Memory B cell (primary cell): ENCODE results near the gene CD101.

Experiments
- ATAC-seq: fragments of 150-1000 bp; cut with Tn5 transposase; 2 replicates; pipeline ENCODE4 v1.10.0; 2021; ENCODE audit warnings: low read depth, mild to moderate bottlenecking, moderate library complexity
- DNase-seq, 2 donors: peaks; one replicate each; pipeline ENCODE4 v3.0.0; 2022; ENCODE audit warnings: low spot score in 2 of 2
- H3K27ac Mint-ChIP-seq: one replicate; pipeline ENCODE4 v1.8.0; 2022; ENCODE audit warnings: mild to moderate bottlenecking, moderate library complexity, mixed read lengths
- H3K27me3 Mint-ChIP-seq: one replicate; pipeline ENCODE4 v1.8.0; 2022; ENCODE audit warnings: mixed read lengths
- H3K36me3 Mint-ChIP-seq: one replicate; pipeline ENCODE4 v1.8.0; 2022; ENCODE audit warnings: mild to moderate bottlenecking, mixed read lengths
- H3K4me1 Mint-ChIP-seq: one replicate; pipeline ENCODE4 v1.8.0; 2022; ENCODE audit warnings: mixed read lengths
- H3K4me3 Mint-ChIP-seq: one replicate; pipeline ENCODE4 v1.8.0; 2022; ENCODE audit warnings: mild to moderate bottlenecking, moderate library complexity, mixed read lengths
- H3K9me3 Mint-ChIP-seq: one replicate; pipeline ENCODE4 v1.8.0; 2022; ENCODE audit warnings: mixed read lengths

The CD101 gene

DNA sequence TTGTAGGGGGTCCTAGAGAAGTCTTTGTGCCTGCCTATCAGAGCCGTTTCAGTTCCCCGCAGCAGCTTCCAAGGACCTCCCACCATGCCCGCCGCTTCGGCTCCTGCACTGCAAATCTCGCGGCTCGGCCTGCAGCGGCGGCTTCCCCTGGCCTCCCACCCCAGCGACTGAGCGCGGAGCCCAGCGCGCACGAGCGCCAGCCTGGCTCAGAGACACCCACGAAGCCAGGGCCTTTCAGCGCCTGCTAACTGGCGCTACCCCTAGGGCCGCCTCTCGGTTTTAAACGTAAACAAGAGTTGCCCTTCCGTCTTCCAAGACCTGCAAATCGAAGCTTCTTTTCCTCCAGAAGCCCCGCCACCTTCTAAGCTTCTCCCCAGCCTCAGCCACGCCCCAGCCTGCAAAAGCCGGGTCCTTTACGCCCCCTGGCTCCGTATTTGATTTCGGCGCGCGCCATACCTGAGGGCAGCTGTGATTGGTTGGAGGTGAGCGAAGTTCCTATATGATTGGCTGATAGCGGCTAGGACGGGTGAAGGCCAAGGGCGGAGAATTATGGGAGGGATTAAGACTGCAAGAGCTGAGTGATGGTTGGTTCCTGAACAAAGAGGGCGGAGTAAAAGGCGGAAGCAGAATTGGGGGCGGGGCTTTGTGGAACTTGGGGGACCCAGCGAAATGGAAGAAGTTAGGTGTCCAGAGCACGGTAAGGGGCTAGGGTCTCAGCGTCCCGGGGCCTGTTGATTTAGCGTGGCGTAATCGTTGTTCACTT is 58.3 kb downstream of the CD101 start, which contains the start of gene TTF2:
TTF2 (plus strand) TSS at position 649 of the 763 bp plus-strand sequence; CDS start at position 670, 21 bp downstream.
- H3K4me1 Mint-ChIP-seq = peaks cover 10% of the 10 kb centered on the region
- ATAC-seq (peak; percentile 90), DNase-seq (peak; percentile 92 to 96)
- peaks cover 7% of the 10 kb centered on the region for H3K36me3 Mint-ChIP-seq
- H3K27ac Mint-ChIP-seq = peak within 1 kb of the TSS; percentile 53
- no peaks in the 10 kb centered on the region for H3K27me3 Mint-ChIP-seq
- no peaks in the 10 kb centered on the region for H3K9me3 Mint-ChIP-seq
- no peak within 1 kb of the TSS for H3K4me3 Mint-ChIP-seq

GRCh38 chr1:117060441-117061317 is 59.1 kb downstream of the CD101 start:
- Mint-ChIP-seq H3K9me3 (no peaks in the 10 kb centered on the region), H3K4me1 (peaks cover 12% of the 10 kb centered on the region), H3K36me3 (peaks cover 8% of the 10 kb centered on the region), H3K27ac (peak overlapping the region; percentile 53), H3K27me3 (no peaks in the 10 kb centered on the region), H3K4me3 (no peak overlapping the region)
- DNase-seq = peak in 1 of 2 donors; percentile 14
- ATAC-seq = peak; percentile 4

- H3K4me3 Mint-ChIP-seq = no peak overlapping the region
- no peaks in the 10 kb centered on the region for H3K9me3 Mint-ChIP-seq
- DNase-seq = no peak
- H3K27me3 Mint-ChIP-seq = no peaks in the 10 kb centered on the region
- peaks cover 18% of the 10 kb centered on the region for H3K4me1 Mint-ChIP-seq
- peaks cover 11% of the 10 kb centered on the region for H3K36me3 Mint-ChIP-seq
- no peak for ATAC-seq
- no peak overlapping the region for H3K27ac Mint-ChIP-seq
Observed at GRCh38 chr1:117061986-117062415, 60.4 kb downstream of the CD101 start.

DNA sequence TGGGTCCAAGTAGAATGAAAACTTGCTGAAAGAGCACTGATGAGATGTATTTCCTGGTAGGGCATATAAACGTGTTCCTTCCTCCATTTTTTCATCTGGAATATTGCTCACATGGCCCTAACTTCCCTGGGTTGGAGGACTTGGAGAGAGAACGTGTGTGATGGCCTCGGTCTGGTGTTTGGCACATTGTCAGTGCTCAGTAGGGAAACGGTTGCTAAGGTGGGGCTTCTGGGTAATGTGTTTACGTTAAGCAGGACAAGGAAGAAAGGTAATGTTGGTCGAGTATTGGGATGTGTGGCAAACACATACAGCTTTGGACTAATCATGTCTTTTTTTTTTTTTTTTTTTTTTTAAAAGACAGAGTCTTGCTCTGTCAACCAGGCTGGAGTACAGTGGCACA is 64.8 kb downstream of the CD101 start:
- Mint-ChIP-seq H3K4me1 (peaks cover 20% of the 10 kb centered on the region), H3K27me3 (no peaks in the 10 kb centered on the region), H3K4me3 (no peak overlapping the region), H3K36me3 (peaks cover 16% of the 10 kb centered on the region), H3K27ac (peak overlapping the region; percentile 22), H3K9me3 (no peaks in the 10 kb centered on the region)
- ATAC-seq (no peak), DNase-seq (no peak)

GRCh38 chr1:117067533-117068370 is 66.2 kb downstream of the CD101 start:
- DNase-seq = peak; percentile 18 to 25
- H3K4me1 Mint-ChIP-seq = peaks cover 17% of the 10 kb centered on the region

GRCh38 chr1:117068580-117068979 is 67.0 kb downstream of the CD101 start:
- H3K27me3 Mint-ChIP-seq = no peaks in the 10 kb centered on the region
- H3K4me3 Mint-ChIP-seq = no peak overlapping the region
- peaks cover 17% of the 10 kb centered on the region for H3K36me3 Mint-ChIP-seq
- peaks cover 17% of the 10 kb centered on the region for H3K4me1 Mint-ChIP-seq
- no peak for ATAC-seq
- H3K9me3 Mint-ChIP-seq = no peaks in the 10 kb centered on the region
- no peak for DNase-seq
- no peak overlapping the region for H3K27ac Mint-ChIP-seq

More at GRCh38 chr1:117067533-117068370, 66.2 kb downstream of the CD101 start:
- peak overlapping the region; percentile 65 for H3K27ac Mint-ChIP-seq
- peak; percentile 79 for ATAC-seq
- H3K9me3 Mint-ChIP-seq = no peaks in the 10 kb centered on the region
- no peak overlapping the region for H3K4me3 Mint-ChIP-seq
- H3K27me3 Mint-ChIP-seq = no peaks in the 10 kb centered on the region
- H3K36me3 Mint-ChIP-seq = peaks cover 15% of the 10 kb centered on the region

GRCh38 chr1:117069220-117069844 is 67.8 kb downstream of the CD101 start:
- Mint-ChIP-seq H3K9me3 (no peaks in the 10 kb centered on the region), H3K27ac (peak overlapping the region; percentile 3), H3K4me3 (no peak overlapping the region), H3K36me3 (peaks cover 14% of the 10 kb centered on the region), H3K27me3 (no peaks in the 10 kb centered on the region), H3K4me1 (peaks cover 17% of the 10 kb centered on the region)
- DNase-seq (no peak), ATAC-seq (no peak)

DNA sequence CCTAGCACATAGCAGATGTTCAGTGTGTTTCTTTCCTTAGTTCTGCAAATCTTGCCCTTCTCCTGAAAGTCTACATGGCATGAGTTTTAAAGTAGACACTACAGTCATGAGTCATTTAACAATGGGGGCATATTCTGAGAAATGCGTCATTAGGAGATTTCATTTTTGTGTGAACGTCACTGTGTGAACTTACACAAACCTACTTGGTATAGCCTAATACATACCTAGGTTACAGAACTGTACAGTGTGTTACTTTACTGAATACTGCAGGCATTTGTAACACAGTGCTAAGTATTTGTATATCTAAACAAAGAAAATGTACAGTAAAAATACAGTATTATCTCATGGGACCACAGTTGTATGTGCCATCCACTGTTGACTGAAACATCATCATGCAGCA is 68.6 kb downstream of the CD101 start:
- no peak for DNase-seq
- Mint-ChIP-seq H3K36me3 (peaks cover 18% of the 10 kb centered on the region), H3K9me3 (no peaks in the 10 kb centered on the region), H3K4me3 (no peak overlapping the region), H3K4me1 (peaks cover 17% of the 10 kb centered on the region), H3K27ac (no peak overlapping the region), H3K27me3 (no peaks in the 10 kb centered on the region)
- ATAC-seq = no peak

- H3K27me3 Mint-ChIP-seq = no peaks in the 10 kb centered on the region
- DNase-seq = no peak
- H3K9me3 Mint-ChIP-seq = no peaks in the 10 kb centered on the region
- ATAC-seq = no peak
- peaks cover 2% of the 10 kb centered on the region for H3K4me1 Mint-ChIP-seq
- peaks cover 44% of the 10 kb centered on the region for H3K36me3 Mint-ChIP-seq
- H3K27ac Mint-ChIP-seq = no peak overlapping the region
- no peak overlapping the region for H3K4me3 Mint-ChIP-seq
Observed at GRCh38 chr1:117076648-117077047, 75.1 kb downstream of the CD101 start.

- no peak overlapping the region for H3K27ac Mint-ChIP-seq
- ATAC-seq = no peak
- no peaks in the 10 kb centered on the region for H3K27me3 Mint-ChIP-seq
- H3K4me3 Mint-ChIP-seq = no peak overlapping the region
- peaks cover 45% of the 10 kb centered on the region for H3K36me3 Mint-ChIP-seq
- no peak for DNase-seq
- no peaks in the 10 kb centered on the region for H3K9me3 Mint-ChIP-seq
- H3K4me1 Mint-ChIP-seq = no peaks in the 10 kb centered on the region
Observed at GRCh38 chr1:117077267-117077666, 75.7 kb downstream of the CD101 start.

GRCh38 chr1:117079737-117080136 is 78.2 kb downstream of the CD101 start:
- DNase-seq (no peak), ATAC-seq (no peak)
- Mint-ChIP-seq H3K9me3 (no peaks in the 10 kb centered on the region), H3K27me3 (no peaks in the 10 kb centered on the region), H3K36me3 (peaks cover 45% of the 10 kb centered on the region), H3K4me1 (no peaks in the 10 kb centered on the region), H3K27ac (no peak overlapping the region), H3K4me3 (no peak overlapping the region)

DNA sequence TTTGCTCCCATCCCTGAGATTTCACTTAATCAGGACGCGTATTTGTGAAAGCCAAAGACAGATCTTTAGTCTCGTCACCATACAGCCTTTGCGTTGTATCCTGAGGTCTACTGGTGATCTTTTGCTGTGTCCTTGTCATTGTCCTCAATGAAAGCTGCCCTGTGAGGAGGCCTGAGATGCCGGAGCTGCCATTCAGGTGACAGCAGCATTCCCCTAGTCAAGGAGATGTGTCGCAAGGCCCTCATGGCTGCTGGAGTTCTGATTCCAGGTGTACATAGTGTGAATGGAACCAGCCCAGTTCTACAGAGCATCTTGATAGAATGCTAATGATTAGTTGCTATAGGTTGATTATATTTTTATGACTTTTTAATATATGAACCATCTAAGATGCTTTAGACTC is 82.7 kb downstream of the CD101 start:
- ATAC-seq = no peak
- H3K27ac Mint-ChIP-seq = no peak overlapping the region
- H3K4me1 Mint-ChIP-seq = peaks cover 2% of the 10 kb centered on the region
- H3K4me3 Mint-ChIP-seq = no peak overlapping the region
- no peak for DNase-seq
- no peaks in the 10 kb centered on the region for H3K9me3 Mint-ChIP-seq
- peaks cover 30% of the 10 kb centered on the region for H3K36me3 Mint-ChIP-seq
- H3K27me3 Mint-ChIP-seq = no peaks in the 10 kb centered on the region
